GM12878 (cell line): ENCODE data around the gene DMKN. TPM values are rescaled to one million over a fixed set of nuclear protein-coding genes. Genes with fewer than 3 reads are reported as not detected.

Experiments
- ATAC-seq: fragments of 200-7000 bp; cut with Tn5 transposase; 3 replicates; pipeline ENCODE4 v1.9.1; 2020; ENCODE audit warnings: mild to moderate bottlenecking, moderate library complexity
- BruUV-seq: library from RNA; stranded (reverse); fragments of 400-500 nt; replicated peaks from 2 replicates; lab custom pipeline; 2021; lab: Mats Ljungman, UMichigan
- CTCF ChIA-PET: fragments of 300-600 bp; sonication (Branson Sonifier 250); formaldehyde crosslinking; extraction: SDS; loops from one replicate; lab custom pipeline; 2021; ENCODE audit warnings: inconsistent platforms; lab: Yijun Ruan, JAX
- POLR2A ChIA-PET: fragments of 350-600 bp; formaldehyde crosslinking; extraction: SDS; loops from one replicate; lab custom pipeline; 2021; ENCODE audit warnings: inconsistent platforms; lab: Charles Lee
- RAD21 ChIA-PET: fragments of 300-600 bp; sonication (Branson Sonifier 250); formaldehyde crosslinking; loops from one replicate; lab custom pipeline; 2023; ENCODE audit warnings: antibody characterized with exemption; ENCODE audit not compliant: unreplicated experiment; lab: Charles Lee
- SMC1A ChIA-PET: fragments of 300-600 bp; sonication (Branson Sonifier 250); formaldehyde crosslinking; loops from one replicate; lab custom pipeline; 2023; ENCODE audit not compliant: unreplicated experiment, uncharacterized antibody; lab: Charles Lee
- DNase-seq: peaks from one replicate; pipeline ENCODE4 v3.0.0-alpha.2; 2011; ENCODE audit warnings: low read depth, low spot score
- FAIRE-seq: peaks from 3 replicates; lab custom pipeline; 2011; peaks lifted over from hg19 to GRCh38; lab: Jason Lieb, UNC
- H2AFZ ChIP-seq: 2 replicates; pipeline ENCODE4 v1.6.0; 2011; ENCODE audit warnings: low read depth, low read length, control low read depth; ENCODE audit not compliant: control insufficient read depth
- H3K27ac ChIP-seq: 2 replicates; pipeline ENCODE4 v1.5.1; 2011; ENCODE audit warnings: control low read depth; ENCODE audit not compliant: control insufficient read depth, insufficient read depth
- H3K27me3 ChIP-seq, 2 experiments: replicated peaks in 1 of 2; 2 replicates each; pipeline versions ENCODE4 v1.6.0 to v1.6.1; 2011; ENCODE audit warnings: low read length in 1 of 2; ENCODE audit not compliant: control insufficient read depth in 2 of 2, insufficient read depth in 2 of 2
- H3K36me3 ChIP-seq, 2 experiments: 2 replicates each; pipeline ENCODE4 v1.5.1; 2011; ENCODE audit warnings: low read length in 1 of 2; ENCODE audit not compliant: control insufficient read depth in 2 of 2, insufficient read depth in 2 of 2
- H3K4me1 ChIP-seq: 2 replicates; pipeline ENCODE4 v1.6.1; 2011; ENCODE audit warnings: mild to moderate bottlenecking, low read length, moderate library complexity, mixed read lengths; ENCODE audit not compliant: control insufficient read depth, insufficient read depth
- H3K4me2 ChIP-seq: 2 replicates; pipeline ENCODE4 v1.6.0; 2011; ENCODE audit warnings: control low read depth; ENCODE audit not compliant: control insufficient read depth, insufficient read depth
- H3K4me3 ChIP-seq: fragments of 200-600 bp; sonication (generic); 2 replicates; pipeline ENCODE4 v1.5.1; 2016
- H3K79me2 ChIP-seq: 2 replicates; pipeline ENCODE4 v1.6.0; 2011; ENCODE audit warnings: low read length; ENCODE audit not compliant: control insufficient read depth, insufficient read depth
- H3K9ac ChIP-seq: 2 replicates; pipeline ENCODE4 v1.8.0; 2011; ENCODE audit warnings: low read length, control low read depth, mixed read lengths; ENCODE audit not compliant: control insufficient read depth, insufficient read depth
- H3K9me3 ChIP-seq: replicated peaks from 3 replicates; pipeline ENCODE4 v1.5.1; 2011; ENCODE audit warnings: mild to moderate bottlenecking, low read length; ENCODE audit not compliant: control insufficient read depth, insufficient read depth
- H4K20me1 ChIP-seq: 2 replicates; pipeline ENCODE4 v1.6.0; 2011; ENCODE audit not compliant: control insufficient read depth, insufficient read depth
- BRCA1 ChIP-seq: IDR thresholded peaks from 2 replicates; pipeline ENCODE4 v1.6.1; 2011; ENCODE audit warnings: low read depth, low read length, improper control_type of control experiment
- CBX5 ChIP-seq: sonication (generic); IDR thresholded peaks from 2 replicates; pipeline ENCODE4 v1.6.1; 2016; ENCODE audit warnings: low read depth, moderate library complexity, mild to moderate bottlenecking, inconsistent platforms
- MXI1 ChIP-seq: fragments of 150-350 bp; IDR thresholded peaks from 2 replicates; pipeline ENCODE4 v1.6.1; 2011; ENCODE audit warnings: low read depth, mild to moderate bottlenecking, inconsistent platforms, low read length, improper control_type of control experiment
- NFXL1 ChIP-seq: fragments of 450-650 bp; IDR thresholded peaks from 2 replicates; pipeline ENCODE4 v1.6.1; 2017; ENCODE audit warnings: antibody characterized with exemption, mild to moderate bottlenecking, borderline replicate concordance
- REST ChIP-seq: IDR thresholded peaks from 2 replicates; pipeline ENCODE4 v1.6.1; 2012; ENCODE audit warnings: mild to moderate bottlenecking, low read depth, low read length
- WGBS: methylation state at CpG from one replicate; pipeline ENCODE4 v1.1.6; 2016; ENCODE audit warnings: low lambda C conversion rate; ENCODE audit not compliant: insufficient replicate concordance, insufficient coverage; ENCODE audit errors: missing lambda C conversion rate; 5-methylcytosine and 5-hydroxymethylcytosine counted together
- in situ Hi-C: fragments of 300-500 bp; cut with MboI; formaldehyde crosslinking; loops from 9 replicates; pipeline ENCODE4 v1.14.3; 2018; ENCODE audit warnings: mixed read lengths
- intact Hi-C: fragments of 100-400 bp; cut with micrococcal nuclease; formaldehyde crosslinking; loops from one replicate; pipeline ENCODE4 v1.14.2; 2022; ENCODE audit not compliant: unreplicated experiment
- polyA plus RNA-seq, 11 experiments: library from polyadenylated mRNA; depleted of rRNA in 4 of 11; unstranded in 6 of 11; stranded (reverse) in 5 of 11; fragments of >200 nt; fragmentation: Nextera tagmentation in 4 of 11; fragmentation: Illumina TruSeq in 1 of 11; extraction: Ambion mirVana in 4 of 11; extraction: Trizol in 1 of 11; gene quantifications; 1 replicate in 1 of 11; 2 replicates in 10 of 11; pipeline versions ENCODE4 v1.2.1 to v1.2.3, GENCODE V29; 2011 to 2016; ENCODE audit warnings: inconsistent platforms in 2 of 11, missing spikeins in 2 of 11, low read depth in 1 of 11
- total RNA-seq, 4 experiments: library from RNA; depleted of rRNA in 3 of 4; stranded (reverse); fragments of >200 nt in 3 of 4; fragmentation: Illumina TruSeq in 1 of 4; extraction: Trizol in 1 of 4; gene quantifications; 2 replicates each; pipeline versions ENCODE4 v1.2.1 to v1.2.3, GENCODE V29; 2013 to 2021

DMKN gene
- total and polyA plus RNA-seq, 10 of the 15 experiments (the other 5 are each of a cell fraction or from before 2014, with no cell fraction given), result 36.4 to 114 (median 58.6) TPM

GRCh38 chr19:35557539-35558399 is 44.3 kb upstream of the DMKN start:
- ATAC-seq, result peak; percentile 40
- Histone ChIP-seq H3K79me2 (no peaks in the 10 kb centered on the region), H3K36me3 (no peaks in the 10 kb centered on the region; a peak in 1 of 4 replicates), H3K4me2 (peak overlapping the region; percentile 90), H4K20me1 (no peaks in the 10 kb centered on the region), H3K4me1 (peaks cover 30% of the 10 kb centered on the region), H3K4me3 (peak overlapping the region; percentile 36; the same call in 1 of the 2 replicates), H3K9me3 (no peaks in the 10 kb centered on the region; the same call in 2 of the 3 replicates), H2AFZ (peak overlapping the region; percentile 55), H3K27ac (no peak overlapping the region), H3K27me3 (no peaks in the 10 kb centered on the region; a peak in 2 of 4 replicates), H3K9ac (no peak overlapping the region)
- no peak for FAIRE-seq
- ChIA-PET RAD21 (no interaction called here), CTCF (interaction anchor here (0.6 to 1.8 kb wide), 5 partner anchors 9 to 143 kb away, joined by 3 to 5 read pairs (median 4); partner anchors contain the start of gene ETV2), POLR2A (interaction anchor here (0.6 to 1.1 kb wide), 2 partner anchors 10 to 134 kb away, joined by 3 to 4 read pairs; no protein-coding TSS in a partner anchor), SMC1A (no interaction called here)
- TF ChIP-seq NFXL1 (0 out of 2 replicates have a peak, but pooled peaks have one; percentile 70), CBX5 (no peak)
- WGBS, result 46% methylated on average over 32 of the region's 60 CpGs
- intact Hi-C loops (no loop called here), in situ Hi-C loops (no loop called here)
- DNase-seq, result no peak
- no TSS peak for BruUV-seq

GRCh38 chr19:35556846-35557538 is 43.5 kb upstream of the DMKN start:
- Histone ChIP-seq H3K27me3 (no peaks in the 10 kb centered on the region; a peak in 2 of 4 replicates), H3K4me1 (peaks cover 25% of the 10 kb centered on the region), H4K20me1 (no peaks in the 10 kb centered on the region), H3K4me3 (no peak overlapping the region), H3K27ac (no peak overlapping the region), H3K36me3 (no peaks in the 10 kb centered on the region; a peak in 1 of 4 replicates), H3K79me2 (no peaks in the 10 kb centered on the region), H2AFZ (no peak overlapping the region), H3K9me3 (no peaks in the 10 kb centered on the region; the same call in 2 of the 3 replicates), H3K4me2 (no peak overlapping the region), H3K9ac (no peak overlapping the region)
- WGBS, result 75% methylated on average over 16 of the region's 16 CpGs
- FAIRE-seq (no peak), ATAC-seq (no peak), DNase-seq (no peak)
- ChIA-PET POLR2A (interaction anchor here (1.1 kb wide), 1 partner anchor 10 kb away, joined by 3 read pairs; no protein-coding TSS in a partner anchor), RAD21 (no interaction called here), SMC1A (interaction anchor here (1.4 kb wide), 1 partner anchor 12 kb away, joined by 3 read pairs; no protein-coding TSS in a partner anchor), CTCF (interaction anchor here (1.2 to 1.8 kb wide), 5 partner anchors 8 to 85 kb away, joined by 3 to 5 read pairs (median 4); partner anchors contain the start of gene ETV2)
- BruUV-seq, result no TSS peak
- intact Hi-C loops (no loop called here), in situ Hi-C loops (no loop called here)
- TF ChIP-seq MXI1, result no peak
- TF ChIP-seq BRCA1, result no peak
- no peak for TF ChIP-seq REST
- no peak for TF ChIP-seq NFXL1
